ENCODE data around the gene P2RX3.
"Not testable (repeated sequence)": the region's sequence is repeated elsewhere in the genome, so short reads cannot be mapped to it uniquely, and the experiment has no call there.

P2RX3 gene

DNA sequence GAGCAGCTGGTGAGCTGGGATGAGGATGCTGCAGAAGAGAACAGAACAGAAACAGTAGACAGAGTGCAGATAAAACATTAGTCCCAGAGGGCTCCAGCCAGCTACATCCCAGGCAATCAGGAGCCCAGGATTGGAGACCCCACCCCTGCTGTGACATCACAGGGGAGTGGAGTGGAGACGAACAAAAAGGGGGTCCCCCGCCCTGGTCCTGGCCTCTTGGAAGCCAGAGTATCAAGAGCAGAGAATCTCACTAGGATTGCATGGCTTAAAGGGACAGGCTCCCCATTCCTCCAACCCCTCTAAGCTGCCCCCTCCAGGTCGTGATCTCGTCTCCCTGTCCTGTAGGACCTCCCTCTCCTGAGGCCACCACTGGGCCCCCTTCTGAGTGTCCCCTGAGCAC is at the start of gene P2RX3:
P2RX3 (plus strand) TSS at position 211 of the 400 bp plus-strand sequence. CDS start 199 bp downstream, outside the sequence.
- DNase-seq (ENCODE audit: low read depth): no peak

DNA sequence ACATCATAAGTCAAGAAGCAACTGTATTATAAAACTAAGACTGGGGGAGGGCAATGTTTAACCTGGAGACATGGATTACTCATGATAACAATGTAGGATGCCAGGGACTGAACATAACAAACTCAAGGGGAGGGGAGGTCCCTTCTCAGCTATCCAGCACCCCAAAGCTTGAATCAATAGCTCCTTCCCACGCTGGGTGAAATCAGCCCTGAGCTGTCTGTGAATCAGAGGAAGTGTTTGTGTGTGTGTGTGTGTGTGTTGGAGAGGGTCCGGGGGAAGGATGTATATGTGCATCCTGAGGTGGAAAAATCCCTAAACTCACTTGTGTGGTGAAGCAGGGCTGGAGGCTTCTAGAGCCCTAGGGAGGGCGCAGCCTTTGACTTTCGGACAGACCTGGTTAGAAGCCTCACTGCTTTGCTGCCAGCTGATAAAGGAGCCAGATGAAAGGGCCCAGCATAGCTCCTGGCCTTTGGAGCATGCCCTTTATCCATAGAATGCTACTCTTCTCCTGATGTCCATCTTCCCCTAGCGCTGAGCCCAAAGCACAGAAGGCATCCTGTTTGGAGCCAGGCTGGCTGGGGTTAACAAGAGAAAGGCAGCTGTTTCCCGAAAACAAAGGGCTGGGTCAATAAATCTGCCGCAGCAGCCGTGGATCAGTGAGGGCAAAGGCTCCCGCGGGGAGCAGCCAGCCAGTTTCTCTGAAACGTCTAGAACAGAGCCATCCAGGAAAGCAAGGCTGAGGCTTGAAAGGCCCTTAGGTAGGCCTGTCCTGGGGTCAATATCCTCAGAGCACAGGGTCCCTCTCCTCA is 49.2 kb upstream of the P2RX3 start:
- DNase-seq (ENCODE audit: low read depth): peak; percentile 91

DNA sequence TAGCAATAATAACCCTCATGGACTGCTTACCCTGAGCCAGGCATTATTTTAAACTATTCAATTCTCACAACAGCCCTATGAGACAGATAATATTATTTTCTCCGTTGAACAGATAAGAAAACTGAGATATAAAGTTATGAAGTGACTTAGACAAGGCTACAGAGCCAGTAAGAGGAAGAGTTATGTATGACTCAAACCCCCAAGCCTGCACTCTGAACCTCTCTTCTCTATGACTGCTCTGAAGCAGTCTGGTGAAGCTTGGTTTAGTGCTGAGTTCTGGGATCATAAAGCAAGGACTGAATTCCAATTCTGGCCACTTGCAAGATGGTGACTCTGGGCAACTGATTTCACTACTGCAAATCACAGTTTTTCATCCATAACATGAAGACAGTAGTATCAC is 47.9 kb upstream of the P2RX3 start:
- peak; percentile 52 for DNase-seq (ENCODE audit: low read depth)

DNA sequence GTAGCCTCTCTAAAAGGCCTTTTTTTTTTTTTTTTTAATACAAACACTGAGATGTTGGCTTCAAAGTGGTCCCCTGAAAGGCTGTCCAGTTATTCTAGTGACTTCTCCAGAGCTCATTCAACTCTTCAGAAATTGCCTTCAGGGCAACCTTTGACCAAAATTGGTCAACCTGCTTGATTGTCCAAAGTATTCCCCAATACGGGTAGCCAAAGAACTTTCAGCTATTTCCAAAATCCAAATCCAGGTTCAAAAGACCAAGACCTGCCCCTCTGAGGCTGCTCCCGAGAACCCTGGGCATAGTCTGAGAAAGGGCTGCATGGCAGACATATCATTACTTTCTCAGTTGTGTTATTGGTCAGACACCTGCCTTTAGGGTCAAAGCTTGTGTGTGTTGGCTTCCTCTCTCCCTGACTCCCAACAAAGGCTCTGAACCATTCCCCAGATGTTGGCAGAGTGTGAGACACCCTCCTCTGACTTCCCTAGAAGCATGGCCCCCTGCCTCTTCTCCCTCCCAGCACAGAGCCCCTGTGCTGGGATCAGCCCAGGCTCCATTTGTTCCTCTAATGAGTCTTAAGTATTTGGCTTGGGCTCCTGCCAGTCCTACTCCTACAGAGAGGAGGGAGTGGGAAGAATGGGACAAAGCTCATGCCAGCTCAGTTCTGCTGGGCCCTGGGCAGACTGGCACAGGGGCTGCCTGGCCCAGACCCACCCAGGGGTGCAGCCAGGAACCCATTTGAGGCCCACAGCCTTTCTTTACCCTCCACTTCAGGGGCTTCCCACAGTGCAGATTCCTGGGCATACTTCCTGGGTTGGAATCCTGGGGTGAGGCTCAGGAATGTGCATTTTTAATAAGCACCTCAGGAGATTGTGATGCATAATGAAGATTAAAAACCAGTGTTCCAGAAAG is 43.7 kb upstream of the P2RX3 start:
- no peak for DNase-seq (ENCODE audit: low read depth)

DNA sequence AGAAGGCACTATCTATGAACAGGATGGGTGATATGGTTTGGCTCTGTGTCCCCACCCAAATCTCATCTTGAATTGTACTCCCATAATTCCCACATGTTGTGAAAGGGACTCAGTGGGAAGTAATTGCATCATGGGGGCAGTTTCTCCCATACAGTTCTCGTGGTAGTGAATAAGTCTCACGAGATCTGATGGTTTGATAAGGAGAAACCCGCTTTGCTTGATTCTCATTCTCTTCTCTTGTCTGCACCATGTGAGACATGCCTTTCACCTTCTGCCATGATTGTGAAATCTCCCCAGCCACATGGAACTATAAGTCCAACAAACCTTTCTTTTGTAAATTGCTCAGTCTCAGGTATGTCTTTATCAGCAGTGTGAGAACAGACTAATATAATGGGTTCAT is 41.9 kb upstream of the P2RX3 start:
- DNase-seq (ENCODE audit: low read depth): not testable (repeated sequence)

DNA sequence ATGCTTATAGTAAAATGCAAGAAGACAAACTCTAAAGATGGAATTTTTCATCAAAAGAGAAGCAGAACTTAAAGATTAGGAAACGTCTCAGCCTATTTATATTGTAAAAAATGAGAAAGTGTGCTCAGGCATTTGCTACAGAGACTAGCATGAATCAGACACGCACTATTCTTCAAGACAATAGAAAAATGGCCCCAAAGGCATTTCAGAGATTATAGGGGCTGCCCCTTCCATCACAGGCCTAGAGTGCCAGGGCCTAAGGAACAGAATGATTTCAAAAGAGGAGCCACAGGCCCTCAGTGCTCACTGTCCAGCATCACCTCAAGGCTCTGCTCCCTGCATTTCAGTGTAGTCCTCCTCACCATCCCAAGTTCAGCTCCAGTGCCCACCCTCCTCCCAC is 40.9 kb upstream of the P2RX3 start:
- DNase-seq (ENCODE audit: low read depth): no peak

DNA sequence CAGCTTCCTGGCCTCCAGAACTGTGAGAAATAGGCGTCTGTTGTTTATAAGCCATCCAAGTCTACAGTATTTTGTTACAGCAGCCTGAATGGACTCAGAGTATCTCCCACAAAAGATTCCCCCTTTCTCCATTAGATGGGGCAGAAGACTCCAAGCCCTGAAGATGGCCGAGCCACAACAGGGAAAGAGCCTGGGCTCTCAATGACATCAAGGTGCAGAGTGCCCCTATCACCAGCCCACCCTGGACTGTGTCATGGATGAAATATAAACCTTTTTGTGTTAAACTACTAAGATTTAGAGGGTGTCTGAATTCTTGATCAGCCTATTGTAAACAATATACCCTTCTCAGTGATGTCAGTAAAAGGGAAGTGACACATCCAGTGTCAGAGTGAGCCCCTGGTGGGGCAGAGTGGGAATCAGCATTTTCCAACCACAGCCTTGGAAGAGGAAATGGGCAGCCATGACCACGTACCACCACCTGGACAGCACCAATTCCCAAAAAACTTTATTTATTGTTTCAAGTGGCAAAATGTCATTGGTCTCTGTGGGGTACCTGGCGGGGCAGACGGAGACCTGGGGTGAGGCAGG is 38.9 kb upstream of the P2RX3 start:
- no peak for DNase-seq (ENCODE audit: low read depth)

DNA sequence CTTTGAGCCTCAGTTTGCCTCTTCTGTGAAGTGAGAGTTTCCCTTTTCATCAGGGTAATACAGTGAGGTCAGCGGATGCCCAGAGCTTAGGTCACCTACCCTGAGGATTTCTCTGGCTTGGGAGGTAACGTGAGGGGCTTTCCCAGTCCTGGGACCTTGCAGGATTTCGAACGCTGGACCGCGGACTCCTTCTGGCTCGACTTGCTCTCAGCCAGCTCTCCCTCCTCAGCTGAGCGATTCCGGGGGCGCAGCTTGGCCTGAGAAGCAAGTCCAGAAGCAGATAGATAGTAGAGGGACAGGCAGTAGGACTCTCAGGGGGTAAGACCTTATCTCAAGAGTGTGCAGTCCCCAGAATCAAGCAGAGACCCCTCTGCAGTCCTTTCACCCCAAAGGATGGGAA is 37.4 kb upstream of the P2RX3 start:
- no peak for DNase-seq (ENCODE audit: low read depth)

DNA sequence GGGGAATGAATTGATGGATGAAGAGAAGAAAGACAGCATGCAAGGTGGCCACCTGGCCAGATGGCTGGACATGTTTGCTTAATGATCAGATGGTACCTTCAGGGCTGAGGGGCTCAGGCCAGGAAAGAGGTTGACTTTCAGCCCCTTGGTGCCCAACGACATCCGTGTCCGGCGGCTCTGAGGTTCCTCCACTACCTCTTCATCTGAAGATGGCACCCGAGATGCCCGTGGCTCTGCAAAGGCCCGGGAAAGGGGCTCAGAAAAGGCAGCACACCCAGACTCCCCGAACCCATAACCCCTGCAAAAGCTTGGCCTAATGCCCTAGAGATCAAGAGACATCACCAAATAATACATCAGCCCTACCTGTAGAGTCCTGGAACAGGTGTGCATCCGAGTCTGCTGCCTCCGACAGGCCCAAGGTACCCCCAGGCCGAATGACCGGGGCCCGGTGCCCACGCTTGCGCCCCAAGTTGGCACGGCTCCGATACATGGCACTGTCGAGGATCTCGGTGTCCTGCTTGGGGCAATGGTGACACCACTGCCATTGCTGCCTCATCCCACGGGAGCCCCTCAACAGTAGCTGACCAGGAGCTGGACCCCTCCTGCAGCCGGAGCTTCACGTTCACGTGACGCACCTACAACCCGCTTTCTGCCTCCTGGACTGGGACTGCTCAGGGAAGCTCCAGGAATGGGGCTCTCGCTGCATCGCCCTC is 36.3 kb upstream of the P2RX3 start:
- DNase-seq (ENCODE audit: low read depth): no peak

DNA sequence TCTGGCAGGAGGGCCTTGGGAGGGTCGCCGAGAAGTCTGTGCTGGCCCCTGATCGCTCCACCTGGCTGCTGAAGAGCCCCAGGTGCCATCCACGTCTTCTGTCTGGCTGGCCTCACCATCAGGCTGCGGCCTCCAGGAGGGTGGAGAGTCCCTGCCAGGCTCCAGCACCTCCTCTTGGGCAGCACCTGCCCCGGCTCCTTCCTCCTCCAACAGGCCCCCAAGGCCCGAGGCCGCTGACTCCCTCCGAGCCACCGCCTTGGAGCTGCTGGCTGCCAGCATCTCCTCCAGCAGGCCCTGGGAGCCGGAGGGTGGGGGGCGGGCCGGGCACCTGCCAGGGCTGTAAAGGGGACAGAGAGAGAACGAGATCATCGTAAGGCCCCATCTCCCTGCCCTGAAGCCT is 35.7 kb upstream of the P2RX3 start:
- no peak for DNase-seq (ENCODE audit: low read depth)

DNA sequence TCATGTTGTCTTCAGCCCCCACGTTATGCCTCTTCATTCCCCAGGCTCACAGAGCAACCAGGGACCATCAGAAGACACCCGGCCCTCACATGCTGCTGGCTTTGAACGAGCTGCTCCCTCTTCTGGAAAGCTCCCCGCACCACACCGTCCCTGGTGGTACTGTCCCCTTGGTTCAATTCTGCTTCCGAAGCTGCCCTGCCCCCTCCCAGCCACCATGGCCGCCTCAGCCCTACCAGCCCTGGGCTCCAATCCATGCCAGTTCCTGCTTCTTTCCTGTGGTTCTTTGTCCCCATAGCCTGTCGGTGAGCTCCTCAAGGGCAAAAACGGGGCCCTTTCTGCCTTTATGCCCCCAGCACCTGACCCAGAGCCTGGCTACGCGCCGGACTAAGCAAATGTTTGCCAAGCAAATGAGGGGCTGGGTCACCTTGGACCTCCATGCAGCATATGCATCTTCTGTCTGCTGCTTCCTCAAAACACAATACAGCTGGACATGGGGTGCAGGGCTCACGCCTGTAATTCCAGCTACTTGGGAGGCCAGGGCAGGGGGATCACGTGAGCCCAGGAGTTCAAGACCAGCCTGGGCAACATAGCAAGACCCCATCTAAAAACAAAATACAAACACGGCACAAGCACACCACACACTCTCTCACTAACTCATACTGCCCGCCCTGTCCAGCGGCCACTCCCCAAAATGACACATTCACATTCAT is 34.7 kb upstream of the P2RX3 start:
- no peak for DNase-seq (ENCODE audit: low read depth)

DNA sequence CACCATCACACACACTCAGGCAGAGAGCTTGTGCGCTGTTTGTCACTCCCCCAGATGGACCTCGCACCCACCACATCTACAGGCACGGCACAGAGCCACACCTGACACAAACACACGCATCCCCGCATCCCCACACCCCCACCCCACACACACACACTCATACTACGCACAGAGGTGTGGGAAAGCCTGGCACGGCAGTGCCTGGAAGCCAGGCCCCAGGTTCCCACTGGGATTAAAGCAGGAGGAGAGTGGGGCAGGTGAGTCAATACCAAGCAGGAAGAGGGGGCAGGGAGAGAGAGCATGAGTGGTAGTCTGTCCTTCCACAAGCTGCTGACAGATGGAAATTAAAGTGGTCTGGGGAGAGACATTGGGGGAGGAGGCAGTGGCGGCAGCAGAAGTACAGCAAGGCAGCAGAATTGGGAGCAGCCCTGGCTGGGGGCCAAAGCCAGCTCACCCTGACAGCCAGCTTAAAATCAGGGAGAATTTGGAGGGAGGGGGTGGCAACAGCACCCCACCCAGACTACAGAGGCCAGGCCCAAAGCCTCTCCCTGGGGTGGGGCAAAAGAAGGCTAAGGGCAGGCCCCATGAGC is 34.1 kb upstream of the P2RX3 start:
- DNase-seq (ENCODE audit: low read depth): no peak

DNA sequence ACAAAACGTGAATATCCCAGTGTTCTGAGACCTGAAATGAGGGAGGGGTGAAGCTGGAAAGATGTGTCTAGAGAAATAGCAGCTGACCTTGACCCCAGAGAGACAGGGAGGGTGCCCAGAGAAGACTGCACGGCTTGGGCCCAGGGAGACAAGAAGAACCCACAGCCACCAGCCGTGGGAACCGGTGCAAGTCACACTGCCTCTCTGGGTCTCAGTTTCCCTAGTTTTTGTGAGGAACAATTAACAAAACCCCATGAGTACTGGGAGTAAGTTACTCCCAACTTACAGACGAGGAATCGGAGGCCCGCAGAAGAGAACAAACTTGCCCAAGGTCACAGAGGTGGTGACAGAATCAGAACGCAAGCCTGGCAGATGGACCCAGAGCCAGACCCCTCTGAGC is 32.6 kb upstream of the P2RX3 start:
- DNase-seq (ENCODE audit: low read depth): no peak

DNA sequence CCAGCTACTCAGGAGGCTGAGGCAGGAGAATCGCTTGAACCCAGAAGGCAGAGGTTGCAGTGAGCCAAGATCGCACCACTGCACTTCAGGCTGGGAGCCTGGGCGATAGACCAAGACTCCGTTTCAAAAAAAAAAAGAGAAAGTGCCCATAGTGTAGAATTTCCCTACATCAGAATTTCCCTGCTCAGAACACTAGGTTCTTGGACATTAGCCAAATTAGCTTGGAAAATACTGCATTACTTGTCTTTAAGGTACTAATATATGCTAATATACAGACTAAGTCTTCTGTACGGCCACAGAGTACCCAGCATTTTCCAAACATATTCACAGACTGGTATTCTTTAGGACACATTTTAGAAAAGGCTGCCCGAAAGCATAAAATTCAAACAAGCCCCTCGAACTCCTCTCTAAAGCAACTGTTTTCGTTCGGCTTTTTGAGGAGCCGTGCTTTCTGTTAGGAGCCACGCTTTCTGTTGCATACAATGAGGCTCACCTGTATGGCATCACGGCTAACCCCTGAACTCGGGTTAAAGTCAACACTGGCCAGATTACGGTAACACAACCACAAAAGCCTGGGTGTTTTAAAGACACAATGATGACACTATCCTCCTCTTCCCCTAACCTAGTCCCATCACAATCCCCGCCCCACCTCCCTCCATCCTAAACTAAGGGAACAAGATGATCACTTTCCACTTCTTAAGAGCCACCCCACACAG is 31.8 kb upstream of the P2RX3 start:
- no peak for DNase-seq (ENCODE audit: low read depth)

DNA sequence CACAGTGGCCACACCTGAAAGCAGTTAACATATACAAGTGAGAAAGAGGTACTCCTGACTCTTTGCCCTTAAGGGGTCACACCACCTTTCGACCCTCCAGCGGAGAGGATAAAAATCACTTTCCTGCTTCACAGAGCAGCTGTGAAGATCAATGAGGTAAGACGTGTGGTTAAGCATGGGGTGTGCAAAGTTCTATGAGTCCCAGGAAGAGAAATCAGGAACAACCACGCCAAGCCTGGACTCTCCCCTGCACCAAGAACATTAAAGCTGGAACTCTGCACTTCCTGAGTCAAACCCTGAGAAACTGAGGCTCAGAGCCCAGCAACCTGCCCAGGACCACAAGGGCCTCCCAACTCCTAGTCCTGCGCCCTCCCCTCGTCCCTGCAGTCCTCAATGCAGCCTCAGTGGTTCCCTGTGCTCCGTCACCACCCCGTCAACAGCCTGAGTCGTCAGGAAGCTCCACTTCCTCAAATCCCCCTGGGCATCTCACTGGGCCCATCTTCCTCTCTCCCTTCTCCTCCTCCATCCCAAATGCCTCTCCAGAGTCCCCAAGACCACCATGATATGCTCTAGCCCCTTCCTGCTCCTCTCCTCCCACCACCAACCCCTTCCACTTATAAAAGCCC is 31.1 kb upstream of the P2RX3 start:
- DNase-seq (ENCODE audit: low read depth): no peak

DNA sequence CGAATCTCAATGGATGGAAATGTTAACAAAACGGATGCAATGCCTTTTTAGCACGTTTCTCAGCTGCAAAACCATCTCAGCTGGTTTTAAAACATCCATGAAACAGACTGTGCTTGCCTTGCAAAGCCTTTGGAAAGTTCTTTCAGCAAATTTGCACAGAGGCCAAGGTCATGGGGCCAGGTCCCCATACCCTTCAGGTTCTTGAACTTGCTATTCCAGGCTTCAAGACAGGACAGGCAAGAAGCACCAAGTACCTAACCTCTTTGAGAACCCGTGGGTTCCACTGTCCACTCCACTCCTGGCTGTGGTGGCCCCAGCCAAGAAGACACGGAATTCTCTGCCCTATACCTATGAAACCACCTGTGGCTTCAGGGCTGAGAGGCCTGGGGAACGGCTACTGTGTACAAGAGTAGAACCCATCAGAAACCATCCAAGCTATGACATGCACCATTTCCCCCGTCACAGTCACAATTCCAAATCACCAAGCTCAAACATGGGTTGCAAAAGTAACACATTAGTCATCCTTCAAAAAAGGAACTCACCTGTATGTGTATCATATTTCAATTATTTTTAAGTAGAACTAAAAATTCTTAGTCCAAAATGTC is 30.4 kb upstream of the P2RX3 start:
- no peak for DNase-seq (ENCODE audit: low read depth)

DNA sequence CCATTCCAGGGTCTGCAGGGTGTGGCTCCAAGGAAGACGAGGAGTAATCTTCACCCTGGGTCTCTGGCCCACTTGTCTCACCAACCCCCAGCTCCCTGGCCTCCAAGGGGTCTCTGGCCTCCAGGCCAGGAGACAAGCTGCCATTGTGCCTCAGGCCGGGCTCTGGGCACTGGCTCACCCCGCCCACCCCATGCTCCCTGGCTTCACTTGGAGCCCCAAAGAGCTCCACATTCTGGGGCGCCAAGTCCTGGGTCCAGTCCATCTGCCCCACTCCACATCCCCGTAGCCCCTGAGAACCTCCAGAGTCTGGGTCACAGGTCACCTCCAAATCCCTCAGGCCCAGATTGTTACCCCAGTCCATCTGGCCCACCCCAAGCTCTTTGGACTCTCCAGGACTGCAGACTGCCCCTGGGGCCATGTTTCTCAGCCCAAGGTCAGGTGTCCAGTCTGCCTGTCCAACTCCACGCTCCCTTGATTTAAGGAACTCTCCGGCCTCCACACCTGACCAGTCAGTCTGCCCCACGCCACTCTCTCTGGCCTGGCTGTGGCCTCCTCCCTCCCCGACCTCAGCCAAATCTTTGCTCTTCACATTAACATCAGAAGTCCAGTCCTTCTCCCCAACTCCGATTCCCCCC is 29.6 kb upstream of the P2RX3 start:
- DNase-seq (ENCODE audit: low read depth): no peak

DNA sequence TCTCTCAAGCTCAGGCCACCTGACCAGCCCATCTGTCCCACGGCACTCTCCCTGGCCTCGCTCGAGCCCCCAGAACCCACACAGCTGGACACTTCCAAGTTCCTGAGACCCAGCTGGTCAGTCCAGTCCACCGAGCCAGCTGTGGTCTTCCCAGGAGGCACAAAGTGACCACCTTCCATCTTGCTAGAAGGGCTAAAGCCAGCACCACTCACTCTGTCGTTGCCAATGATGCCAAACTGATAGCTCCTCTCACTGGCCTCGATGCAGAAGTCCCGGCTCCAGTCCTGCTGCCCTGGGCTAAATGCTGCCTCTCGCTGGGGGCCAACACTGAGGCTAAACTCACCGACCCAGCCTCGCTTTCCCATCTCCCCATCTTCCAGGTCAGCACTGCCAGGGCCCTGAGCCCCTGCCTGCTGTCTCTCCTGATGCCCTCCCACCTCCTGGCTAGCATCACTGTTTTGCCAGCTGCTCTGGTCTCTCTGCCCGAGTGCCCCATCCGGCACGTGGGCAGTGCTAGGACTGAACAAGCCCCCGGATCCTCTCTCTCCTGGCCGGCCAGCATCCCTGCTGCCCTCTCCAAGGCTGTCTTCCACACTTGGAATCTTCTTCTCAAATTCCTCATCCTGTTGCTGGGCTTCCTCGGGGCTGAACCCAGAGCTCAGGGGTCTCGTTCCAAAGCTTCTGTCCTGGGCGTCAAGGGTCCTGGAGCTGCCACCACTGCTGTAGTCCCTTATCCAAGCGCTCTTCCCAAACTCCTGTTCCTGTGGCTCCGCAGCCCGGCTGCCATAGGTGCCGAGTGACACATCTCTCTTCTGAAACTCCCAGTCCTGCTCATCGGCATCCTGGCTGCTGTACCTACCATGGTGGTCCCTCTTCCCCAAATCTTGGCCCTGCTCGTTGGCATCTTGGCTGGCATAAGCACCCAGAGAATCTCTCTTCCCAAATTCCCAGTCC is 28.8 kb upstream of the P2RX3 start:
- DNase-seq (ENCODE audit: low read depth): no peak
